Measurements from ENCODE around the gene RNASE1.

RNASE1 gene

GRCh38 chr14:20798932-20799331, 3.7 kb downstream of the RNASE1 start (continued):
- TF ChIP-seq ZBTB49 (tag by site-specific recombination; IDR thresholded peaks at IDR 0.05; ENCODE audit: low read depth) (no peak), REPIN1 (tag by site-specific recombination; IDR thresholded peaks at IDR 0.05; ENCODE audit: low read depth) (no peak), ZBTB8A (tag by site-specific recombination; IDR thresholded peaks at IDR 0.05) (no peak), GLI4 (tag by site-specific recombination; IDR thresholded peaks at IDR 0.05) (no peak)

- Histone ChIP-seq H3K4me3 (ENCODE audit: low read depth, low read length) (no peak overlapping the region), H3K9me3 (ENCODE audit: control insufficient read depth, insufficient read depth, low read depth, low read length) (no peaks in the 10 kb centered on the region), H3K4me1 (ENCODE audit: control insufficient read depth, insufficient read depth, low read length) (no peaks in the 10 kb centered on the region), H3K36me3 (ENCODE audit: control insufficient read depth in 2 of 2, insufficient read depth in 1 of 2, low read length in 2 of 2) (no peaks in the 10 kb centered on the region), H3K27ac (ENCODE audit: extremely low read depth, low read depth, low read length) (no peak overlapping the region)
- ChIA-PET CTCF (interaction anchor here (0.8 kb wide), 1 partner anchor 188 kb away, joined by 3 read pairs; no protein-coding TSS in a partner anchor), POLR2A (no interaction called here)
- TF ChIP-seq EGR2 (tag by site-specific recombination; IDR thresholded peaks at IDR 0.05; ENCODE audit: low read depth) = no peak
- no peak for TF ChIP-seq ZNF76 (tag by site-specific recombination; IDR thresholded peaks at IDR 0.05; ENCODE audit: borderline replicate concordance, low read depth)
- TF ChIP-seq ZNF223 (tag by site-specific recombination; IDR thresholded peaks at IDR 0.05) = no peak
- no peak for TF ChIP-seq HOXC10 (CRISPR knock-in tag; IDR thresholded peaks at IDR 0.05)
- TF ChIP-seq GLI4 (tag by site-specific recombination; IDR thresholded peaks at IDR 0.05) = no peak
- TF ChIP-seq, protein P1, sequence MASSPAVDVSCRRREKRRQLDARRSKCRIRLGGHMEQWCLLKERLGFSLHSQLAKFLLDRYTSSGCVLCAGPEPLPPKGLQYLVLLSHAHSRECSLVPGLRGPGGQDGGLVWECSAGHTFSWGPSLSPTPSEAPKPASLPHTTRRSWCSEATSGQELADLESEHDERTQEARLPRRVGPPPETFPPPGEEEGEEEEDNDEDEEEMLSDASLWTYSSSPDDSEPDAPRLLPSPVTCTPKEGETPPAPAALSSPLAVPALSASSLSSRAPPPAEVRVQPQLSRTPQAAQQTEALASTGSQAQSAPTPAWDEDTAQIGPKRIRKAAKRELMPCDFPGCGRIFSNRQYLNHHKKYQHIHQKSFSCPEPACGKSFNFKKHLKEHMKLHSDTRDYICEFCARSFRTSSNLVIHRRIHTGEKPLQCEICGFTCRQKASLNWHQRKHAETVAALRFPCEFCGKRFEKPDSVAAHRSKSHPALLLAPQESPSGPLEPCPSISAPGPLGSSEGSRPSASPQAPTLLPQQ (tag by site-specific recombination; IDR thresholded peaks at IDR 0.05) = no peak
- TF ChIP-seq, protein P2, sequence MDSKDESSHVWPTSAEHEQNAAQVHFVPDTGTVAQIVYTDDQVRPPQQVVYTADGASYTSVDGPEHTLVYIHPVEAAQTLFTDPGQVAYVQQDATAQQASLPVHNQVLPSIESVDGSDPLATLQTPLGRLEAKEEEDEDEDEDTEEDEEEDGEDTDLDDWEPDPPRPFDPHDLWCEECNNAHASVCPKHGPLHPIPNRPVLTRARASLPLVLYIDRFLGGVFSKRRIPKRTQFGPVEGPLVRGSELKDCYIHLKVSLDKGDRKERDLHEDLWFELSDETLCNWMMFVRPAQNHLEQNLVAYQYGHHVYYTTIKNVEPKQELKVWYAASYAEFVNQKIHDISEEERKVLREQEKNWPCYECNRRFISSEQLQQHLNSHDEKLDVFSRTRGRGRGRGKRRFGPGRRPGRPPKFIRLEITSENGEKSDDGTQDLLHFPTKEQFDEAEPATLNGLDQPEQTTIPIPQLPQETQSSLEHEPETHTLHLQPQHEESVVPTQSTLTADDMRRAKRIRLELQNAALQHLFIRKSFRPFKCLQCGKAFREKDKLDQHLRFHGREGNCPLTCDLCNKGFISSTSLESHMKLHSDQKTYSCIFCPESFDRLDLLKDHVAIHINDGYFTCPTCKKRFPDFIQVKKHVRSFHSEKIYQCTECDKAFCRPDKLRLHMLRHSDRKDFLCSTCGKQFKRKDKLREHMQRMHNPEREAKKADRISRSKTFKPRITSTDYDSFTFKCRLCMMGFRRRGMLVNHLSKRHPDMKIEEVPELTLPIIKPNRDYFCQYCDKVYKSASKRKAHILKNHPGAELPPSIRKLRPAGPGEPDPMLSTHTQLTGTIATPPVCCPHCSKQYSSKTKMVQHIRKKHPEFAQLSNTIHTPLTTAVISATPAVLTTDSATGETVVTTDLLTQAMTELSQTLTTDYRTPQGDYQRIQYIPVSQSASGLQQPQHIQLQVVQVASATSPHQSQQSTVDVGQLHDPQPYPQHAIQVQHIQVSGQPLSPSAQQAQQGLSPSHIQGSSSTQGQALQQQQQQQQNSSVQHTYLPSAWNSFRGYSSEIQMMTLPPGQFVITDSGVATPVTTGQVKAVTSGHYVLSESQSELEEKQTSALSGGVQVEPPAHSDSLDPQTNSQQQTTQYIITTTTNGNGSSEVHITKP (tag by site-specific recombination; IDR thresholded peaks at IDR 0.05) = no peak
Observed at GRCh38 chr14:20798318-20798717, 4.3 kb downstream of the RNASE1 start.

GRCh38 chr14:20797164-20797563, 5.5 kb downstream of the RNASE1 start:
- H3K4me1 ChIP-seq (ENCODE audit: control insufficient read depth, insufficient read depth, low read length) = no peaks in the 10 kb centered on the region
- no peaks in the 10 kb centered on the region for H3K9me3 ChIP-seq (ENCODE audit: control insufficient read depth, insufficient read depth, low read depth, low read length)
- H3K36me3 ChIP-seq (ENCODE audit: control insufficient read depth in 2 of 2, insufficient read depth in 1 of 2, low read length in 2 of 2) = no peaks in the 10 kb centered on the region
- no peak for TF ChIP-seq ZNF623 (tag by site-specific recombination; IDR thresholded peaks at IDR 0.05)
- H3K27ac ChIP-seq (ENCODE audit: extremely low read depth, low read depth, low read length) = no peak overlapping the region
- H3K4me3 ChIP-seq (ENCODE audit: low read depth, low read length) = no peak overlapping the region
- ChIA-PET POLR2A (no interaction called here), CTCF (no interaction called here)

GRCh38 chr14:20794644-20795369, 7.8 kb downstream of the RNASE1 start:
- Histone ChIP-seq H3K9me3 (ENCODE audit: control insufficient read depth, insufficient read depth, low read depth, low read length) (no peaks in the 10 kb centered on the region), H3K36me3 (ENCODE audit: control insufficient read depth in 2 of 2, insufficient read depth in 1 of 2, low read length in 2 of 2) (no peaks in the 10 kb centered on the region), H3K27ac (ENCODE audit: extremely low read depth, low read depth, low read length) (no peak overlapping the region), H3K4me1 (ENCODE audit: control insufficient read depth, insufficient read depth, low read length) (0 out of 2 replicates have a peak, but pooled peaks cover under 1% of the 10 kb centered on the region), H3K4me3 (ENCODE audit: low read depth, low read length) (no peak overlapping the region)
- CTCF ChIA-PET = interaction anchor here (0.7 kb wide), 1 partner anchor 88 kb away, joined by 3 read pairs; no protein-coding TSS in a partner anchor
- POLR2A ChIA-PET = no interaction called here
- no peak for TF ChIP-seq ZBTB11 (tag by site-specific recombination; conservative IDR thresholded peaks at IDR 0.05; ENCODE audit: low read depth)
- TF ChIP-seq HOXA7 (CRISPR knock-in tag; IDR thresholded peaks at IDR 0.05; ENCODE audit: borderline replicate concordance) = no peak
- TF ChIP-seq ZFP69B (tag by site-specific recombination; IDR thresholded peaks at IDR 0.05) = no peak
- no peak for TF ChIP-seq ZFP41 (tag by site-specific recombination; IDR thresholded peaks at IDR 0.05; ENCODE audit: borderline replicate concordance)
- TF ChIP-seq, protein P1 (tag by site-specific recombination; IDR thresholded peaks at IDR 0.05) = no peak

Data from HEK293 (cell line).